CD4-positive, alpha-beta memory T cell (primary cell): Measurements from ENCODE around the gene UBE2Z. TPM values are rescaled to one million over a fixed set of nuclear protein-coding genes. Genes with fewer than 3 reads are reported as not detected.
A peak's percentile ranks its signal among the peaks of the same experiment; 100 is the strongest.

Source experiments
- CTCF ChIA-PET: fragments of 350-600 bp; sonication (Branson Sonifier 250); formaldehyde crosslinking; loops from one replicate; lab custom pipeline; 2021; ENCODE audit warnings: inconsistent platforms; ENCODE audit not compliant: partially characterized antibody; lab: Charles Lee
- POLR2A ChIA-PET: fragments of 350-600 bp; sonication (Branson Sonifier 250); formaldehyde crosslinking; loops from one replicate; lab custom pipeline; 2021; ENCODE audit not compliant: partially characterized antibody; lab: Charles Lee
- DNase-seq, 5 donors: peaks; one replicate each; pipeline versions ENCODE4 v3.0.0 to v3.0.0-alpha.2; 2020 to 2022; ENCODE audit warnings: mixed read lengths in 1 of 5
- H3K27ac ChIP-seq: one replicate; pipeline ENCODE4 v1.7.0; 2013; ENCODE audit warnings: low read depth, low read length
- H3K27me3 ChIP-seq: 2 replicates; pipeline ENCODE4 v1.7.0; 2013; ENCODE audit warnings: mild to moderate bottlenecking, low read length, moderate library complexity; ENCODE audit not compliant: insufficient read depth
- H3K36me3 ChIP-seq: 2 replicates; pipeline ENCODE4 v1.7.0; 2013; ENCODE audit warnings: mild to moderate bottlenecking, low read length, moderate library complexity; ENCODE audit not compliant: insufficient read depth
- H3K4me1 ChIP-seq: 2 replicates; pipeline ENCODE4 v1.7.0; 2013; ENCODE audit warnings: mild to moderate bottlenecking, low read length, moderate library complexity; ENCODE audit not compliant: insufficient read depth
- H3K4me3 ChIP-seq, 2 donors: one replicate each; pipeline ENCODE4 v1.7.0; 2013; ENCODE audit warnings: low read length in 2 of 2, mild to moderate bottlenecking in 1 of 2
- H3K9me3 ChIP-seq, 2 donors: one replicate each; pipeline ENCODE4 v1.7.0; 2013; ENCODE audit warnings: low read length in 2 of 2, control low read depth in 1 of 2; ENCODE audit not compliant: control insufficient read depth in 1 of 2
- H3K27ac Mint-ChIP-seq, 7 donors: one replicate each; pipeline ENCODE4 v1.8.0; 2020 to 2021; ENCODE audit warnings: mixed read lengths in 7 of 7, mild to moderate bottlenecking in 6 of 7, inconsistent platforms in 3 of 7, moderate library complexity in 3 of 7
- H3K27me3 Mint-ChIP-seq, 2 donors: one replicate each; pipeline ENCODE4 v1.8.0; 2020 to 2021; ENCODE audit warnings: mixed read lengths in 2 of 2
- H3K36me3 Mint-ChIP-seq, 2 donors: one replicate each; pipeline ENCODE4 v1.8.0; 2020 to 2021; ENCODE audit warnings: mixed read lengths in 2 of 2, inconsistent platforms in 1 of 2, mild to moderate bottlenecking in 1 of 2
- H3K4me1 Mint-ChIP-seq, 4 donors: one replicate each; pipeline ENCODE4 v1.8.0; 2020 to 2021; ENCODE audit warnings: mixed read lengths in 4 of 4, mild to moderate bottlenecking in 1 of 4
- H3K4me3 Mint-ChIP-seq, 8 donors: one replicate each; pipeline ENCODE4 v1.8.0; 2020 to 2021; ENCODE audit warnings: mixed read lengths in 8 of 8, mild to moderate bottlenecking in 7 of 8, moderate library complexity in 6 of 8, inconsistent platforms in 3 of 8
- H3K9me3 Mint-ChIP-seq, 8 donors: one replicate each; pipeline ENCODE4 v1.8.0; 2020 to 2021; ENCODE audit warnings: mixed read lengths in 8 of 8, mild to moderate bottlenecking in 5 of 8, inconsistent platforms in 3 of 8, moderate library complexity in 1 of 8
- intact Hi-C: fragments of 100-400 bp; cut with micrococcal nuclease; formaldehyde crosslinking; loops from one replicate; pipeline ENCODE4 v1.15.1; 2023
- polyA plus RNA-seq, 2 donors: library from polyadenylated mRNA; unstranded; fragments of 300-500 nt; fragmentation: Illumina TruSeq; gene quantifications; one replicate each; pipeline ENCODE4 v1.2.3, GENCODE V29; 2021
- total RNA-seq, 2 experiments: library from RNA; stranded (reverse); gene quantifications; one replicate each; pipeline ENCODE4 v1.2.3, GENCODE V29; 2021

UBE2Z gene
- total RNA-seq (100 to 1,000 TPM in 1 of 2 experiments, 10 to 100 TPM in 1; 98.4 to 105 TPM), polyA plus RNA-seq (10 to 100 TPM; 69.8 to 76.7 TPM)

GRCh38 chr17:48908047-48908843, at the start of gene UBE2Z:
UBE2Z (plus strand) TSS chr17:48908407; CDS start chr17:48908504, 97 bp downstream.
- H3K9me3 Mint-ChIP-seq: no peaks in the 10 kb centered on the region
- intact Hi-C loops: loop anchor here (1.0 kb wide), 2 partner anchors 16 to 36 kb away; partner anchors contain the start of genes ATP5MC1 and SNF8
- peak within 1 kb of the TSS; percentile 96 to 99 (median 98) for H3K27ac Mint-ChIP-seq
- no peaks in the 10 kb centered on the region for H3K27me3 Mint-ChIP-seq
- CTCF ChIA-PET: interaction anchor here (0.8 to 2.1 kb wide), 4 partner anchors 11 to 104 kb away, joined by 3 to 18 read pairs (median 4); partner anchors contain the start of gene ATP5MC1
- peaks cover 24% of the 10 kb centered on the region for H3K36me3 ChIP-seq
- peak within 1 kb of the TSS; percentile 82 for H3K27ac ChIP-seq
- H3K4me3 ChIP-seq: peak within 1 kb of the TSS; percentile 63 to 65
- POLR2A ChIA-PET: interaction anchor here (0.7 to 4.9 kb wide), 15 partner anchors 9 to 1013 kb away, joined by 3 to 101 read pairs (median 4); partner anchors contain the start of genes ATP5MC1 and SNF8
- peak; percentile 83 to 89 (median 87) for DNase-seq
- peaks cover 50% of the 10 kb centered on the region for H3K4me1 ChIP-seq
- no peaks in the 10 kb centered on the region for H3K27me3 ChIP-seq
- H3K36me3 Mint-ChIP-seq: peaks cover 8 to 45% of the 10 kb centered on the region in 2 donors
- no peaks in the 10 kb centered on the region for H3K9me3 ChIP-seq
- peak within 1 kb of the TSS; percentile 91 to 98 (median 94) for H3K4me3 Mint-ChIP-seq
- H3K4me1 Mint-ChIP-seq: peaks cover 39 to 54% (median 46%) of the 10 kb centered on the region in 4 donors

- peaks cover 32% of the 10 kb centered on the region for H3K36me3 ChIP-seq
- CTCF ChIA-PET: interaction anchor here (1.0 to 1.9 kb wide), 3 partner anchors 15 to 25 kb away, joined by 3 to 6 read pairs (median 3); no protein-coding TSS in a partner anchor
- no peaks in the 10 kb centered on the region for H3K9me3 ChIP-seq
- H3K27me3 ChIP-seq: no peaks in the 10 kb centered on the region
- no peak overlapping the region for H3K4me3 ChIP-seq
- no peak for DNase-seq
- Mint-ChIP-seq H3K27ac (no peak overlapping the region), H3K4me1 (peaks cover 0 to 5% (median 3%) of the 10 kb centered on the region in 4 donors), H3K36me3 (peaks cover 62 to 66% of the 10 kb centered on the region in 2 donors), H3K9me3 (no peaks in the 10 kb centered on the region), H3K27me3 (no peaks in the 10 kb centered on the region), H3K4me3 (no peak overlapping the region)
- intact Hi-C loops: no loop called here
- no peaks in the 10 kb centered on the region for H3K4me1 ChIP-seq
- H3K27ac ChIP-seq: no peak overlapping the region
- POLR2A ChIA-PET: no interaction called here
Measured at GRCh38 chr17:48860034-48860433, 48.2 kb upstream of the UBE2Z start.

- no peak for DNase-seq
- Histone ChIP-seq H3K27ac (no peak overlapping the region), H3K27me3 (no peaks in the 10 kb centered on the region), H3K9me3 (no peaks in the 10 kb centered on the region), H3K4me1 (no peaks in the 10 kb centered on the region), H3K4me3 (no peak overlapping the region), H3K36me3 (peaks cover 32% of the 10 kb centered on the region)
- intact Hi-C loops: no loop called here
- Mint-ChIP-seq H3K9me3 (no peaks in the 10 kb centered on the region), H3K27me3 (no peaks in the 10 kb centered on the region), H3K4me1 (peaks cover 0 to 5% (median 3%) of the 10 kb centered on the region in 4 donors), H3K36me3 (peaks cover 60 to 64% of the 10 kb centered on the region in 2 donors), H3K27ac (peak overlapping the region in 2 of 7 donors; percentile 25 to 46), H3K4me3 (no peak overlapping the region)
- ChIA-PET CTCF (interaction anchor here (1.0 to 1.9 kb wide), 5 partner anchors 15 to 56 kb away, joined by 3 to 6 read pairs (median 3); no protein-coding TSS in a partner anchor), POLR2A (no interaction called here)
Measured at GRCh38 chr17:48860456-48860855, 47.8 kb upstream of the UBE2Z start.

GRCh38 chr17:48868916-48869500, 39.2 kb upstream of the UBE2Z start:
- Histone ChIP-seq H3K27me3 (no peaks in the 10 kb centered on the region), H3K4me3 (no peak overlapping the region), H3K4me1 (no peaks in the 10 kb centered on the region), H3K9me3 (no peaks in the 10 kb centered on the region), H3K36me3 (no peaks in the 10 kb centered on the region), H3K27ac (no peak overlapping the region)
- intact Hi-C loops: no loop called here
- peaks cover 0 to 4% (median 2%) of the 10 kb centered on the region in 4 donors for H3K4me1 Mint-ChIP-seq
- H3K27me3 Mint-ChIP-seq: no peaks in the 10 kb centered on the region
- H3K4me3 Mint-ChIP-seq: no peak overlapping the region
- no peak for DNase-seq
- H3K9me3 Mint-ChIP-seq: no peaks in the 10 kb centered on the region
- CTCF ChIA-PET: interaction anchor here (2.4 to 18.9 kb wide), 2 partner anchors 15 to 54 kb away, joined by 11 to 463 read pairs; partner anchors contain the start of gene TTLL6
- POLR2A ChIA-PET: no interaction called here
- H3K27ac Mint-ChIP-seq: peak overlapping the region in 1 of 7 donors; percentile 27
- peaks cover 18 to 19% of the 10 kb centered on the region in 2 donors for H3K36me3 Mint-ChIP-seq

GRCh38 chr17:48869821-48870318, 38.3 kb upstream of the UBE2Z start:
- no peaks in the 10 kb centered on the region for H3K4me1 ChIP-seq
- H3K9me3 Mint-ChIP-seq: no peaks in the 10 kb centered on the region
- no peaks in the 10 kb centered on the region for H3K9me3 ChIP-seq
- H3K27me3 Mint-ChIP-seq: peaks cover 0 to 1% of the 10 kb centered on the region in 2 donors
- H3K4me1 Mint-ChIP-seq: peaks cover 0 to 4% (median 2%) of the 10 kb centered on the region in 4 donors
- no peak for DNase-seq
- H3K27ac ChIP-seq: no peak overlapping the region
- ChIA-PET POLR2A (interaction anchor here (0.6 kb wide), 1 partner anchor 27 kb away, joined by 3 read pairs; no protein-coding TSS in a partner anchor), CTCF (interaction anchor here (1.3 to 18.9 kb wide), 3 partner anchors 9 to 55 kb away, joined by 4 to 463 read pairs (median 11); partner anchors contain the start of gene TTLL6)
- no peak overlapping the region for H3K4me3 Mint-ChIP-seq
- H3K36me3 ChIP-seq: no peaks in the 10 kb centered on the region
- peaks cover 10% of the 10 kb centered on the region in 2 donors for H3K36me3 Mint-ChIP-seq
- intact Hi-C loops: no loop called here
- no peaks in the 10 kb centered on the region for H3K27me3 ChIP-seq
- H3K27ac Mint-ChIP-seq: peak overlapping the region in 1 of 7 donors; percentile 78
- H3K4me3 ChIP-seq: no peak overlapping the region

GRCh38 chr17:48871035-48871550, 37.1 kb upstream of the UBE2Z start:
- ChIA-PET CTCF (interaction anchor here (1.1 to 18.9 kb wide), 6 partner anchors 8 to 193 kb away, joined by 3 to 463 read pairs (median 4); partner anchors contain the start of gene TTLL6), POLR2A (no interaction called here)
- no peak overlapping the region for H3K27ac ChIP-seq
- intact Hi-C loops: no loop called here
- no peaks in the 10 kb centered on the region for H3K9me3 Mint-ChIP-seq
- peaks cover 2% of the 10 kb centered on the region in 2 donors for H3K36me3 Mint-ChIP-seq
- DNase-seq: no peak
- no peak overlapping the region for H3K4me3 ChIP-seq
- peaks cover 0 to 3% of the 10 kb centered on the region in 2 donors for H3K27me3 Mint-ChIP-seq
- no peak overlapping the region for H3K4me3 Mint-ChIP-seq
- no peaks in the 10 kb centered on the region for H3K4me1 ChIP-seq
- no peaks in the 10 kb centered on the region for H3K9me3 ChIP-seq
- no peak overlapping the region for H3K27ac Mint-ChIP-seq
- H3K27me3 ChIP-seq: no peaks in the 10 kb centered on the region
- H3K36me3 ChIP-seq: no peaks in the 10 kb centered on the region
- peaks cover 0 to 4% (median 2%) of the 10 kb centered on the region in 4 donors for H3K4me1 Mint-ChIP-seq
